Neuronal stem cell (in vitro differentiated cells): ENCODE measurements around the gene HDC.

ENCODE experiments used
- DNase-seq: peaks from one replicate; pipeline ENCODE4 v3.0.0-alpha.2; 2013; ENCODE audit warnings: low spot score
- H2AFZ ChIP-seq: one replicate; pipeline ENCODE4 v1.6.1; 2013; ENCODE audit warnings: mild to moderate bottlenecking, low read length, inconsistent platforms
- H2AK5ac ChIP-seq: 2 replicates; pipeline ENCODE4 v1.6.1; 2013; ENCODE audit warnings: low read depth, mild to moderate bottlenecking, inconsistent platforms, low read length, moderate library complexity, mixed read lengths
- H2BK120ac ChIP-seq: 2 replicates; pipeline ENCODE4 v1.6.1; 2013; ENCODE audit warnings: low read depth, mild to moderate bottlenecking, inconsistent platforms, low read length, moderate library complexity, mixed read lengths
- H2BK12ac ChIP-seq: one replicate; pipeline ENCODE4 v1.6.1; 2013; ENCODE audit warnings: low read length, inconsistent platforms
- H2BK15ac ChIP-seq: 2 replicates; pipeline ENCODE4 v1.6.1; 2013; ENCODE audit warnings: mild to moderate bottlenecking, low read length, inconsistent platforms, mixed read lengths
- H2BK5ac ChIP-seq: one replicate; pipeline ENCODE4 v1.6.1; 2013; ENCODE audit warnings: inconsistent platforms, mild to moderate bottlenecking, low read length, moderate library complexity
- H3K14ac ChIP-seq: one replicate; pipeline ENCODE4 v1.6.1; 2013; ENCODE audit warnings: low read length, inconsistent platforms
- H3K18ac ChIP-seq: 2 replicates; pipeline ENCODE4 v1.6.1; 2013; ENCODE audit warnings: low read length, inconsistent platforms
- H3K23ac ChIP-seq: 2 replicates; pipeline ENCODE4 v1.6.1; 2013; ENCODE audit warnings: low read depth, mild to moderate bottlenecking, mixed read lengths, low read length, inconsistent platforms; ENCODE audit not compliant: poor library complexity
- H3K27ac ChIP-seq: replicated peaks from 3 replicates; pipeline ENCODE4 v1.5.1; 2013; ENCODE audit warnings: low read length, inconsistent platforms
- H3K27me3 ChIP-seq, 3 experiments: 2 replicates each; pipeline ENCODE4 v1.6.1; 2013; ENCODE audit warnings: low read length in 3 of 3, mild to moderate bottlenecking in 2 of 3, inconsistent platforms in 1 of 3, low read depth in 1 of 3, mixed read lengths in 1 of 3, moderate library complexity in 1 of 3; ENCODE audit not compliant: control insufficient read depth in 3 of 3, insufficient read depth in 3 of 3
- H3K36me3 ChIP-seq, 2 donors: replicated peaks in 1 of 2; 2 replicates each; pipeline ENCODE4 v1.6.1; 2013; ENCODE audit warnings: low read length in 2 of 2; ENCODE audit not compliant: control insufficient read depth in 2 of 2, insufficient read depth in 2 of 2
- H3K4ac ChIP-seq: 2 replicates; pipeline ENCODE4 v1.6.1; 2013; ENCODE audit warnings: inconsistent platforms, mild to moderate bottlenecking, low read length, moderate library complexity
- H3K4me1 ChIP-seq, 2 donors: 1 replicate in 1 of 2; 2 replicates in 1 of 2; pipeline ENCODE4 v1.6.1; 2013; ENCODE audit warnings: low read length in 2 of 2, low read depth in 1 of 2; ENCODE audit not compliant: control insufficient read depth in 2 of 2, insufficient read depth in 1 of 2
- H3K4me2 ChIP-seq: one replicate; pipeline ENCODE4 v1.6.1; 2013; ENCODE audit warnings: mild to moderate bottlenecking, low read length, inconsistent platforms; ENCODE audit not compliant: insufficient read depth, poor library complexity, severe bottlenecking
- H3K4me3 ChIP-seq, 2 donors: 2 replicates each; pipeline ENCODE4 v1.5.1; 2013; ENCODE audit warnings: low read length in 2 of 2, mild to moderate bottlenecking in 2 of 2, inconsistent platforms in 1 of 2, moderate library complexity in 1 of 2
- H3K79me1 ChIP-seq: one replicate; pipeline ENCODE4 v1.6.1; 2013; ENCODE audit warnings: low read depth, mild to moderate bottlenecking, inconsistent platforms, low read length, moderate library complexity
- H3K9ac ChIP-seq: one replicate; pipeline ENCODE4 v1.6.1; 2013; ENCODE audit warnings: mild to moderate bottlenecking, low read depth, low read length, inconsistent platforms; ENCODE audit not compliant: poor library complexity
- H3K9me3 ChIP-seq, 2 donors: replicated peaks in 1 of 2; 2 replicates each; pipeline versions ENCODE3 to v1.6.1; 2013; ENCODE audit warnings: low read length in 2 of 2, mild to moderate bottlenecking in 2 of 2, inconsistent platforms in 1 of 2, low read depth in 1 of 2, mixed read lengths in 1 of 2, moderate library complexity in 1 of 2; ENCODE audit not compliant: control insufficient read depth in 2 of 2, insufficient read depth in 1 of 2
- H4K8ac ChIP-seq: one replicate; pipeline ENCODE4 v1.6.1; 2013; ENCODE audit warnings: low read depth, mild to moderate bottlenecking, inconsistent platforms, low read length, moderate library complexity
- H4K91ac ChIP-seq: one replicate; pipeline ENCODE4 v1.6.1; 2013; ENCODE audit warnings: low read length, low read depth, mild to moderate bottlenecking, inconsistent platforms; ENCODE audit not compliant: poor library complexity
- WGBS, 2 donors: extraction: QIAGEN DNeasy Blood & Tissue Kit; methylation state at CpG; one replicate each; pipeline ENCODE4 v1.1.7; 2013; ENCODE audit warnings: missing lambda C conversion rate in 2 of 2, mixed read lengths in 1 of 2; ENCODE audit not compliant: insufficient read length in 2 of 2, insufficient replicate concordance in 1 of 2; ENCODE audit errors: extremely low coverage in 2 of 2; 5-methylcytosine and 5-hydroxymethylcytosine counted together

The HDC gene

DNA sequence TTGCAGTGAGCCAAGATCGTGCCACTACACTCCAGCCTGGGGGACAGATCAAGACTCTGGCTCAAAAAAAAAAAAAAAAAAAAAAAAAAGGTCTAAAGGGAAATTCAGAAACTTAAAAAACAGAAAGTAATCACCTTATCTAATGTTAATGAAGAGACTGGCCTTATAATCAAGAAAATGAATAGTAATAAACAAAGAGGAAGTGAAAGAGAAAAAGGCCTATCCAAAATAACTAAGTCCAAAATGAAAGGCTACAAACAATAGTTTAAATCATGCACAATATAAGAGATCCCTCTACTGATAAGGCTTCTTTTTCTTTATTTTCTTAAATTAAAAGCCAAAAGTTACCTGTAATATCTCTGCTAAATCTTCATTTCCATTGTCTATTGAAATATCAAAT lies 37.1 kb upstream of the HDC start:
- peaks cover 7 to 88% of the 10 kb centered on the region in 2 donors for H3K36me3 ChIP-seq
- peaks cover 0 to 10% of the 10 kb centered on the region in 2 donors for H3K9me3 ChIP-seq
- no peak overlapping the region for H3K14ac ChIP-seq
- no peak overlapping the region for H3K4me3 ChIP-seq
- H3K79me1 ChIP-seq, result no peaks in the 10 kb centered on the region
- H2BK5ac ChIP-seq, result no peak overlapping the region
- H3K27me3 ChIP-seq, result no peaks in the 10 kb centered on the region
- H2BK120ac ChIP-seq, result no peak overlapping the region
- no peak overlapping the region for H4K91ac ChIP-seq
- no peak overlapping the region for H3K27ac ChIP-seq
- no peak for DNase-seq
- no peak overlapping the region for H3K4me2 ChIP-seq
- no peak overlapping the region for H3K18ac ChIP-seq
- no peak overlapping the region for H4K8ac ChIP-seq
- H2BK12ac ChIP-seq, result no peak overlapping the region
- WGBS, 2 donors, result no CpG with 5 or more reads among the region's 1 CpG
- no peak overlapping the region for H2AFZ ChIP-seq
- H3K4ac ChIP-seq, result no peak overlapping the region
- no peaks in the 10 kb centered on the region for H3K4me1 ChIP-seq
- H2BK15ac ChIP-seq, result no peak overlapping the region
- no peak overlapping the region for H2AK5ac ChIP-seq
- no peak overlapping the region for H3K9ac ChIP-seq
- H3K23ac ChIP-seq, result no peak overlapping the region

DNA sequence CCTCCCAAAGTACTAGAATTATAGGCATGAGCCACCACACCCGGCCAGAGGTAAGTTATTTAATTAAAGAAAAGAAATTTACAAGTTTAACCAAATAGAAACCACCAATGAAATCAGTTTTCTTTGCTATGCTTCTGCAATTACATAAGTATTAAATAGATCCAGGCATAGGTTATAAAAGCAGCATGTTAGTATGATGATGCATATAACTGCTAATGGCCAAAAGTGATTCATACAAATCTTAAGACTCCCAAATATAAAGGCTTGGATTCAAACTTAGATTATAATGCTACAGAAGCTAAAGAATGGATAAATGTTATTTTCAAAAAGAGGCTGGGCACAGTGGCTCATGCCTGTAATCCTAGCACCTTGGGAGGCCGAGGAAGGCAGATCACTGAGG lies 32.8 kb upstream of the HDC start:
- Histone ChIP-seq H2AK5ac (no peak overlapping the region), H3K4ac (no peak overlapping the region), H2AFZ (no peak overlapping the region), H4K8ac (no peak overlapping the region), H3K14ac (no peak overlapping the region), H3K4me2 (no peak overlapping the region), H3K27ac (no peak overlapping the region), H3K36me3 (peaks cover 6 to 82% of the 10 kb centered on the region in 2 donors), H2BK5ac (no peak overlapping the region), H4K91ac (no peak overlapping the region), H3K4me3 (no peak overlapping the region), H3K23ac (no peak overlapping the region), H2BK12ac (no peak overlapping the region), H3K79me1 (no peaks in the 10 kb centered on the region), H3K4me1 (no peaks in the 10 kb centered on the region), H2BK120ac (no peak overlapping the region), H3K18ac (no peak overlapping the region), H3K9me3 (no peaks in the 10 kb centered on the region), H3K9ac (no peak overlapping the region), H2BK15ac (no peak overlapping the region), H3K27me3 (no peaks in the 10 kb centered on the region)
- no peak for DNase-seq
- WGBS, 2 donors, result no CpG with 5 or more reads among the region's 2 CpGs

DNA sequence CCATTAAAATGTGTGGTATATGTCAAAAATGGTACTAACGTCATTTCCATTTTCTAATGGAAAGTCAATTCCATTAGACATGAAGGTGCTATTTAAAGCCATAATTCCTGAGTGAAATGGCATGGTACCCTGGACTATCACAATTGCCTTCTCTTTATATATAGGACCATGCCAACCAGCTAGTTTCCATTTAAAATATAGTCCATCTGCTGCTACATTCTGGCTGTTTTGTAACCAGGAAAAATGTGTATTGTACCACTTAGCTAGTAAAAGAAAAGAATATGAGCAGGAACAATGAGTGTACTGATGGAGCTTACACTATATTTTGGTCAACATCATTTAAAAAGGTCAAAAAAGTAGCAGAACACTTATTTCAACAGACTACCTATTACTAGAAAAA lies 30.4 kb upstream of the HDC start:
- Histone ChIP-seq H3K23ac (no peak overlapping the region), H3K79me1 (no peaks in the 10 kb centered on the region), H3K4me2 (no peak overlapping the region), H2AFZ (no peak overlapping the region), H2BK5ac (no peak overlapping the region), H3K18ac (no peak overlapping the region), H3K14ac (no peak overlapping the region), H3K4me3 (no peak overlapping the region), H2BK12ac (no peak overlapping the region), H4K8ac (no peak overlapping the region), H2BK15ac (no peak overlapping the region), H2AK5ac (no peak overlapping the region), H3K4ac (no peak overlapping the region), H3K36me3 (peaks cover 5 to 71% of the 10 kb centered on the region in 2 donors), H2BK120ac (no peak overlapping the region), H3K9ac (no peak overlapping the region), H4K91ac (no peak overlapping the region), H3K27ac (no peak overlapping the region), H3K9me3 (no peaks in the 10 kb centered on the region), H3K27me3 (no peaks in the 10 kb centered on the region), H3K4me1 (no peaks in the 10 kb centered on the region)
- DNase-seq, result no peak
- WGBS, 2 donors, result no CpG with 5 or more reads among the region's 1 CpG

DNA sequence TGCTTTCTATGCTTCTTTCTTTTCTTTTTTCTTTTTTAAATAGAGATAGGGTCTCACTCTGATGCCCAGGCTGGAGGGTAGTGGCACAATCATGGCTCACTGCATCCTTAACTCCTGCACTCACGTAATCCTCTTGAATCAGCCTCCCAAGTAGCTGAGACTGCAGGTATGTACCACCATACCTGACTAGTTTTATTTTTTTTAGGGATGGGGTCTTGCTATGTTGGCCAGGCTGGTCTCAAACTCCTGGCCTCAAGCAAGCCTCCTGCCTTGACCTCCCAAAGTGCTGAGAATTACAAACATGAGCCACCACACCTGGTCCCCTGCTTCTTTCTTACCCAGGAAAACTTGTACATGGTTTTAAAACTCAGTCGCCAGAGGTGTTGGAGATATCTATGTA lies 24.2 kb upstream of the HDC start:
- Histone ChIP-seq H4K8ac (no peak overlapping the region), H2BK120ac (no peak overlapping the region), H3K9me3 (no peaks in the 10 kb centered on the region), H3K14ac (no peak overlapping the region), H3K27me3 (no peaks in the 10 kb centered on the region), H4K91ac (no peak overlapping the region), H3K79me1 (no peaks in the 10 kb centered on the region), H3K4ac (no peak overlapping the region), H2BK5ac (no peak overlapping the region), H3K36me3 (peaks cover 5 to 70% of the 10 kb centered on the region in 2 donors), H3K18ac (no peak overlapping the region), H2BK15ac (no peak overlapping the region), H3K23ac (no peak overlapping the region), H2BK12ac (no peak overlapping the region), H3K4me2 (no peak overlapping the region), H2AFZ (no peak overlapping the region), H2AK5ac (no peak overlapping the region), H3K4me3 (no peak overlapping the region), H3K4me1 (no peaks in the 10 kb centered on the region), H3K27ac (no peak overlapping the region), H3K9ac (no peak overlapping the region)
- no peak for DNase-seq
- WGBS, 2 donors, result no CpG with 5 or more reads among the region's 2 CpGs
